Panc1 (cell line): ENCODE measurements around the gene RAP2C. TPM values are rescaled to one million over a fixed set of nuclear protein-coding genes. Genes with fewer than 3 reads are reported as not detected.

Source experiments
- ATAC-seq: fragments of 200-7000 bp; cut with Tn5 transposase; 2 replicates; pipeline ENCODE4 v1.9.1; 2020; ENCODE audit warnings: mild to moderate bottlenecking, moderate library complexity
- BruUV-seq: library from RNA; stranded (reverse); fragments of 400-500 nt; replicated peaks from 2 replicates; lab custom pipeline; 2021; lab: Mats Ljungman, UMichigan
- CTCF ChIA-PET: fragments of 300-600 bp; sonication (Branson Sonifier 250); formaldehyde crosslinking; loops from one replicate; lab custom pipeline; 2022; ENCODE audit warnings: antibody characterized with exemption; lab: Charles Lee
- POLR2A ChIA-PET: fragments of 300-600 bp; sonication (Branson Sonifier 250); formaldehyde crosslinking; loops from one replicate; lab custom pipeline; 2022; ENCODE audit warnings: antibody characterized with exemption; lab: Charles Lee
- DNase-seq: peaks from one replicate; pipeline ENCODE4 v3.0.0-alpha.2; 2010; ENCODE audit warnings: low read depth, low spot score
- H3K27ac ChIP-seq: 2 replicates; pipeline ENCODE4 v1.5.1; 2011; ENCODE audit warnings: mild to moderate bottlenecking, low read length, inconsistent platforms
- H3K27me3 ChIP-seq: fragments of 200-500 bp; sonication (Bioruptor generic); 2 replicates; pipeline ENCODE4 v1.6.0; 2014; ENCODE audit warnings: low read length, inconsistent platforms; ENCODE audit not compliant: control insufficient read depth, insufficient read depth
- H3K36me3 ChIP-seq: fragments of 200-500 bp; sonication (Bioruptor generic); 2 replicates; pipeline ENCODE4 v1.5.1; 2014; ENCODE audit warnings: inconsistent platforms, mild to moderate bottlenecking, low read length, moderate library complexity; ENCODE audit not compliant: control insufficient read depth, insufficient read depth
- H3K4me1 ChIP-seq: 2 replicates; pipeline ENCODE4 v1.5.1; 2011; ENCODE audit warnings: inconsistent platforms, mild to moderate bottlenecking, low read length, moderate library complexity; ENCODE audit not compliant: control insufficient read depth, insufficient read depth
- H3K4me3 ChIP-seq, 2 experiments: 2 replicates each; pipeline ENCODE4 v1.5.1; 2011 to 2012; ENCODE audit warnings: low read depth in 2 of 2, low read length in 2 of 2, mild to moderate bottlenecking in 2 of 2, inconsistent platforms in 1 of 2, moderate library complexity in 1 of 2
- H3K9me3 ChIP-seq: fragments of 200-500 bp; sonication (Bioruptor generic); 2 replicates; pipeline ENCODE4 v1.5.1; 2014; ENCODE audit warnings: low read depth, mild to moderate bottlenecking, inconsistent platforms, low read length, moderate library complexity; ENCODE audit not compliant: control insufficient read depth, insufficient read depth
- CTCF ChIP-seq: fragments of 450-650 bp; IDR thresholded peaks from 2 replicates; pipeline ENCODE4 v1.5.1; 2017; ENCODE audit warnings: mild to moderate bottlenecking
- POLR2AphosphoS5 ChIP-seq: IDR thresholded peaks from 2 replicates; pipeline ENCODE4 v1.6.1; 2012; ENCODE audit warnings: mild to moderate bottlenecking, low read depth, low read length, moderate library complexity
- REST ChIP-seq, 2 experiments: IDR thresholded peaks; 2 replicates each; pipeline ENCODE4 v1.6.1; 2011 to 2012; ENCODE audit warnings: low read depth in 2 of 2, control low read depth in 1 of 2, low read length in 1 of 2, mild to moderate bottlenecking in 1 of 2, moderate library complexity in 1 of 2; ENCODE audit not compliant: insufficient read depth in 1 of 2
- SIN3A ChIP-seq: IDR thresholded peaks from 2 replicates; pipeline ENCODE4 v1.6.1; 2012; ENCODE audit warnings: low read depth, mild to moderate bottlenecking, low read length, moderate library complexity, borderline replicate concordance; ENCODE audit not compliant: insufficient read depth
- TCF7L2 ChIP-seq: IDR thresholded peaks from 2 replicates; pipeline ENCODE4 v1.6.1; 2011; ENCODE audit warnings: mild to moderate bottlenecking, low read depth, low read length, inconsistent platforms
- in situ Hi-C: cut with HindIII; loops from 2 replicates; pipeline ENCODE4 v1.10.0; 2016; ENCODE audit warnings: low sequenced_read_pairs, low pct_unique_long_range_greater_than_20kb
- intact Hi-C: fragments of 100-400 bp; cut with micrococcal nuclease; formaldehyde crosslinking; loops from one replicate; pipeline ENCODE4 v1.10.0; 2022; ENCODE audit not compliant: unreplicated experiment
- total RNA-seq: library from RNA; stranded (reverse); gene quantifications from one replicate; pipeline ENCODE4 v1.2.1, GENCODE V29; 2021; ENCODE audit not compliant: unreplicated experiment

RAP2C gene
- total RNA-seq, 1 experiment from 2014 or later, result 36.2 TPM

DNA sequence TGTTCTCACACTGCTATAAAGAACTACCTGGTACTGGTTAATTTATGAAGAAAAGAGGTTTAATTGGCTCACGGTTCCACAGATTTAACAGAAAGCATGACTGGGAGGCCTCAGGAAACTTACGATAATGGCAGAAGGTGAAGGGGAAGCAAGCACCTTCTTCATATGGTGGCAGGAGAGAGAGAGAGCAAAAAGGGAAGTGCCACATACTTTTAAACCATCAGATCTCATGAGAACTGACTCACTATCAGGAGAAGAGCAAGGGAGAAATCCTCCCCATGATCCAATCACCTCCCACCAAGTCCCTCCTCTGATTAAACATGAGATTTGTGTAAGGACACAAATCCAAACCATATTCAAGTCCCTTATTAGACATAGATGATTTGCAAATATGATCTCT, 12.3 kb upstream of the RAP2C start:
- ChIA-PET CTCF (no interaction called here), POLR2A (no interaction called here)
- no TSS peak for BruUV-seq
- in situ Hi-C loops, result no loop called here
- ATAC-seq (no peak), DNase-seq (no peak)
- intact Hi-C loops, result loop anchor here (10.0 kb wide), 1 partner anchor 233 kb away; no protein-coding TSS in a partner anchor
- H3K27ac ChIP-seq, result no peak overlapping the region
- no peaks in the 10 kb centered on the region for H3K4me1 ChIP-seq
- TF ChIP-seq TCF7L2, result no peak
- TF ChIP-seq CTCF, result no peak
- TF ChIP-seq SIN3A, result no peak
- TF ChIP-seq REST (IDR thresholded peaks at IDR 0.05; ENCODE audit: insufficient read depth in 1 of 2, low read depth in 2 of 2, low read length in 1 of 2), result no peak
- no peak for TF ChIP-seq POLR2AphosphoS5
- no peaks in the 10 kb centered on the region; the same call in 1 of the 2 replicates for H3K27me3 ChIP-seq
- no peaks in the 10 kb centered on the region for H3K36me3 ChIP-seq
- H3K4me3 ChIP-seq, result no peak overlapping the region
- no peaks in the 10 kb centered on the region for H3K9me3 ChIP-seq

- no peak for ATAC-seq
- no peak for TF ChIP-seq POLR2AphosphoS5
- no peak for TF ChIP-seq SIN3A
- no peak for TF ChIP-seq REST (IDR thresholded peaks at IDR 0.05; ENCODE audit: insufficient read depth in 1 of 2, low read depth in 2 of 2, low read length in 1 of 2)
- no peak for TF ChIP-seq TCF7L2
- no peak for TF ChIP-seq CTCF
- no TSS peak for BruUV-seq
- POLR2A ChIA-PET, result no interaction called here
- CTCF ChIA-PET, result no interaction called here
- H3K27ac ChIP-seq, result no peak overlapping the region
- no peak for DNase-seq
- no peaks in the 10 kb centered on the region for H3K9me3 ChIP-seq
- H3K4me1 ChIP-seq, result no peaks in the 10 kb centered on the region
- H3K27me3 ChIP-seq, result no peaks in the 10 kb centered on the region
- no peak overlapping the region for H3K4me3 ChIP-seq
- intact Hi-C loops (loop anchor here (2.0 kb wide), 1 partner anchor 403 kb away; no protein-coding TSS in a partner anchor), in situ Hi-C loops (no loop called here)
- H3K36me3 ChIP-seq, result no peaks in the 10 kb centered on the region
Measured at GRCh38 chrX:132227383-132228112, 8.3 kb upstream of the RAP2C start.
